NB4 (cell line): ENCODE measurements around the gene MBLAC2.

Experiments
- MYC ChIP-seq: IDR thresholded peaks from 2 replicates; pipeline ENCODE4 v1.6.1; 2011; ENCODE audit warnings: low read depth, low read length
- POLR2A ChIP-seq: IDR thresholded peaks from 2 replicates; pipeline ENCODE4 v1.6.1; 2011; ENCODE audit warnings: mild to moderate bottlenecking; ENCODE audit not compliant: insufficient read length; ENCODE audit errors: extremely low read depth
- TF ChIP-seq, protein P1 (sequence below): IDR thresholded peaks from one replicate; pipeline ENCODE4 v1.5.1; 2012; ENCODE audit warnings: low read depth, low read length

- TF ChIP-seq POLR2A (no peak), MYC (no peak)
- TF ChIP-seq, protein P1, sequence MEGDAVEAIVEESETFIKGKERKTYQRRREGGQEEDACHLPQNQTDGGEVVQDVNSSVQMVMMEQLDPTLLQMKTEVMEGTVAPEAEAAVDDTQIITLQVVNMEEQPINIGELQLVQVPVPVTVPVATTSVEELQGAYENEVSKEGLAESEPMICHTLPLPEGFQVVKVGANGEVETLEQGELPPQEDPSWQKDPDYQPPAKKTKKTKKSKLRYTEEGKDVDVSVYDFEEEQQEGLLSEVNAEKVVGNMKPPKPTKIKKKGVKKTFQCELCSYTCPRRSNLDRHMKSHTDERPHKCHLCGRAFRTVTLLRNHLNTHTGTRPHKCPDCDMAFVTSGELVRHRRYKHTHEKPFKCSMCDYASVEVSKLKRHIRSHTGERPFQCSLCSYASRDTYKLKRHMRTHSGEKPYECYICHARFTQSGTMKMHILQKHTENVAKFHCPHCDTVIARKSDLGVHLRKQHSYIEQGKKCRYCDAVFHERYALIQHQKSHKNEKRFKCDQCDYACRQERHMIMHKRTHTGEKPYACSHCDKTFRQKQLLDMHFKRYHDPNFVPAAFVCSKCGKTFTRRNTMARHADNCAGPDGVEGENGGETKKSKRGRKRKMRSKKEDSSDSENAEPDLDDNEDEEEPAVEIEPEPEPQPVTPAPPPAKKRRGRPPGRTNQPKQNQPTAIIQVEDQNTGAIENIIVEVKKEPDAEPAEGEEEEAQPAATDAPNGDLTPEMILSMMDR = no peak
These were observed 14.2 kb upstream of the MBLAC2 start for GRCh38 chr5:90488791-90489190.
